HEK293T (cell line): ENCODE measurements around the gene AGO1.

ENCODE experiments used
- BHLHE40 ChIP-seq: fragments of 450-650 bp; IDR thresholded peaks from 2 replicates; pipeline ENCODE4 v1.6.1; 2016; ENCODE audit warnings: mild to moderate bottlenecking, moderate library complexity, borderline replicate concordance
- FOXA1 ChIP-seq: fragments of 450-650 bp; IDR thresholded peaks from 2 replicates; pipeline ENCODE4 v1.6.1; 2016; ENCODE audit warnings: mild to moderate bottlenecking
- FOXM1 ChIP-seq: fragments of 450-650 bp; IDR thresholded peaks from 2 replicates; pipeline ENCODE4 v1.6.1; 2017; ENCODE audit warnings: mild to moderate bottlenecking, borderline replicate concordance
- PKNOX1 ChIP-seq: fragments of 450-650 bp; IDR thresholded peaks from 2 replicates; pipeline ENCODE4 v1.6.1; 2016
- SP1 ChIP-seq: fragments of 450-650 bp; IDR thresholded peaks from 2 replicates; pipeline ENCODE4 v1.6.1; 2017

GRCh38 chr1:35887508-35887907 is 4.5 kb downstream of the AGO1 start:
- TF ChIP-seq FOXM1 (no peak), PKNOX1 (no peak), SP1 (no peak), FOXA1 (no peak), BHLHE40 (no peak)
